IMR-90 (cell line): ENCODE data around the gene ISG15. TPM values are rescaled to one million over a fixed set of nuclear protein-coding genes. Genes with fewer than 3 reads are reported as not detected.

ENCODE experiments used
- ATAC-seq: fragments of 200-7000 bp; cut with Tn5 transposase; 2 replicates; pipeline ENCODE4 v1.9.1; 2020; ENCODE audit warnings: low read depth, mild to moderate bottlenecking, moderate library complexity
- BruUV-seq: library from RNA; stranded (reverse); fragments of 400-500 nt; replicated peaks from 2 replicates; lab custom pipeline; 2021; lab: Mats Ljungman, UMichigan
- CTCF ChIA-PET: fragments of 300-600 bp; formaldehyde crosslinking; extraction: SDS; loops from one replicate; lab custom pipeline; 2021; ENCODE audit warnings: antibody characterized with exemption; lab: Yijun Ruan, JAX
- POLR2A ChIA-PET: fragments of 300-600 bp; sonication (Branson Sonifier 250); formaldehyde crosslinking; loops from one replicate; lab custom pipeline; 2022; ENCODE audit warnings: antibody characterized with exemption; ENCODE audit not compliant: unreplicated experiment; lab: Charles Lee
- DNase-seq: peaks from one replicate; pipeline ENCODE4 v3.0.0; 2013
- H2AFZ ChIP-seq: replicated peaks from 2 replicates; pipeline ENCODE3; 2013; ENCODE audit warnings: low read length, mild to moderate bottlenecking; ENCODE audit not compliant: poor library complexity
- H2AK5ac ChIP-seq: 2 replicates; pipeline ENCODE4 v1.6.1; 2013; ENCODE audit warnings: low read depth, low read length, inconsistent platforms
- H2AK9ac ChIP-seq: replicated peaks from 2 replicates; pipeline ENCODE3; 2013; ENCODE audit warnings: mild to moderate bottlenecking, low read depth, low read length, moderate library complexity; ENCODE audit not compliant: poor library complexity
- H2BK120ac ChIP-seq: 2 replicates; pipeline ENCODE4 v1.6.1; 2013; ENCODE audit warnings: low read depth, low read length, inconsistent platforms
- H2BK15ac ChIP-seq: 3 replicates; pipeline ENCODE4 v1.6.1; 2013; ENCODE audit warnings: low read depth, low read length, inconsistent platforms
- H2BK20ac ChIP-seq: 2 replicates; pipeline ENCODE4 v1.6.1; 2013; ENCODE audit warnings: low read depth, mild to moderate bottlenecking, inconsistent platforms, low read length, moderate library complexity
- H2BK5ac ChIP-seq: 2 replicates; pipeline ENCODE4 v1.6.1; 2013; ENCODE audit warnings: mild to moderate bottlenecking, low read depth, low read length, inconsistent platforms; ENCODE audit not compliant: poor library complexity, severe bottlenecking
- H3K14ac ChIP-seq: replicated peaks from 2 replicates; pipeline ENCODE4 v1.6.1; 2013; ENCODE audit warnings: low read depth, low read length, inconsistent platforms
- H3K18ac ChIP-seq: 2 replicates; pipeline ENCODE4 v1.6.1; 2013; ENCODE audit warnings: low read depth, low read length, control low read depth
- H3K23ac ChIP-seq: 2 replicates; pipeline ENCODE4 v1.6.1; 2013; ENCODE audit warnings: low read depth, low read length, inconsistent platforms
- H3K27ac ChIP-seq: 2 replicates; pipeline ENCODE4 v1.5.1; 2013; ENCODE audit warnings: mild to moderate bottlenecking, control low read depth, low read length; ENCODE audit not compliant: insufficient read depth
- H3K27me3 ChIP-seq: 2 replicates; pipeline ENCODE4 v1.6.1; 2013; ENCODE audit warnings: low read length; ENCODE audit not compliant: control insufficient read depth, insufficient read depth
- H3K36me3 ChIP-seq: 2 replicates; pipeline ENCODE4 v1.6.1; 2013; ENCODE audit warnings: low read length, mixed read lengths; ENCODE audit not compliant: control insufficient read depth, insufficient read depth
- H3K4ac ChIP-seq: 2 replicates; pipeline ENCODE4 v1.6.1; 2013; ENCODE audit warnings: low read depth, low read length, inconsistent platforms
- H3K4me1 ChIP-seq: 2 replicates; pipeline ENCODE4 v1.6.1; 2013; ENCODE audit warnings: low read length, mixed read lengths; ENCODE audit not compliant: control insufficient read depth, insufficient read depth
- H3K4me2 ChIP-seq: 2 replicates; pipeline ENCODE4 v1.6.1; 2013; ENCODE audit warnings: low read depth, mild to moderate bottlenecking, control low read depth, low read length, moderate library complexity
- H3K4me3 ChIP-seq: 2 replicates; pipeline ENCODE4 v1.5.1; 2013; ENCODE audit warnings: low read depth, mild to moderate bottlenecking, control low read depth, low read length, moderate library complexity; ENCODE audit not compliant: insufficient read depth
- H3K56ac ChIP-seq: 2 replicates; pipeline ENCODE4 v1.6.1; 2013; ENCODE audit warnings: low read length, inconsistent platforms; ENCODE audit not compliant: insufficient read depth; ENCODE audit errors: extremely low read depth
- H3K79me1 ChIP-seq, 2 experiments: 2 replicates each; pipeline ENCODE4 v1.6.1; 2013; ENCODE audit warnings: low read length in 2 of 2, inconsistent platforms in 1 of 2, low read depth in 1 of 2
- H3K9ac ChIP-seq: 2 replicates; pipeline ENCODE4 v1.6.1; 2013; ENCODE audit warnings: low read depth, low read length, control low read depth
- H3K9me1 ChIP-seq: 2 replicates; pipeline ENCODE4 v1.6.1; 2013; ENCODE audit warnings: low read length, inconsistent platforms; ENCODE audit not compliant: insufficient read depth
- H3K9me3 ChIP-seq: 2 replicates; pipeline ENCODE4 v1.6.1; 2013; ENCODE audit warnings: low read length; ENCODE audit not compliant: control insufficient read depth, insufficient read depth
- H4K20me1 ChIP-seq: 2 replicates; pipeline ENCODE4 v1.6.1; 2013; ENCODE audit warnings: low read length, inconsistent platforms; ENCODE audit not compliant: insufficient read depth
- H4K5ac ChIP-seq: 2 replicates; pipeline ENCODE4 v1.6.1; 2013; ENCODE audit warnings: mild to moderate bottlenecking, low read depth, low read length, control low read depth
- H4K8ac ChIP-seq, 2 experiments: 2 replicates each; pipeline ENCODE4 v1.6.1; 2013; ENCODE audit warnings: low read depth in 2 of 2, low read length in 2 of 2, control low read depth in 1 of 2, inconsistent platforms in 1 of 2
- H4K91ac ChIP-seq: 2 replicates; pipeline ENCODE4 v1.6.1; 2013; ENCODE audit warnings: low read depth, low read length, inconsistent platforms; ENCODE audit not compliant: insufficient read depth
- BHLHE40 ChIP-seq: fragments of 150-350 bp; IDR thresholded peaks from 2 replicates; pipeline ENCODE4 v1.6.1; 2016; ENCODE audit warnings: mild to moderate bottlenecking, low read depth, low read length
- FOS ChIP-seq: fragments of 150-350 bp; IDR thresholded peaks from 2 replicates; pipeline ENCODE4 v1.6.1; 2016; ENCODE audit warnings: low read depth, low read length
- MAFK ChIP-seq: IDR thresholded peaks from 2 replicates; pipeline ENCODE4 v1.6.1; 2012; ENCODE audit warnings: low read depth, low read length, improper control_type of control experiment
- MAZ ChIP-seq: IDR thresholded peaks from 2 replicates; pipeline ENCODE4 v1.6.1; 2012; ENCODE audit warnings: low read depth, mild to moderate bottlenecking, low read length, improper control_type of control experiment, moderate library complexity, borderline replicate concordance
- RAD21 ChIP-seq: IDR thresholded peaks from 2 replicates; pipeline ENCODE4 v1.6.1; 2012; ENCODE audit warnings: low read length, improper control_type of control experiment
- RCOR1 ChIP-seq: IDR thresholded peaks from 2 replicates; pipeline ENCODE4 v1.6.1; 2012; ENCODE audit warnings: mild to moderate bottlenecking, low read length, improper control_type of control experiment; ENCODE audit not compliant: insufficient replicate concordance
- RFX5 ChIP-seq: IDR thresholded peaks from 2 replicates; pipeline ENCODE4 v1.8.0; 2012; ENCODE audit warnings: low read depth, mild to moderate bottlenecking, low read length, moderate library complexity
- WGBS, 2 experiments: methylation state at CpG; one replicate each; pipeline versions ENCODE4 v1.1.5 to v1.1.7; 2013; ENCODE audit warnings: missing lambda C conversion rate in 2 of 2; ENCODE audit not compliant: insufficient read length in 1 of 2; ENCODE audit errors: extremely low coverage in 2 of 2; 5-methylcytosine and 5-hydroxymethylcytosine counted together
- dilution Hi-C: fragments of 300-500 bp; cut with HindIII; formaldehyde crosslinking; loops from one replicate; pipeline ENCODE4 v1.14.3; 2018; ENCODE audit warnings: low sequenced_read_pairs; ENCODE audit not compliant: unreplicated experiment
- in situ Hi-C: fragments of 300-500 bp; cut with MboI; formaldehyde crosslinking; loops from 3 replicates; pipeline ENCODE4 v1.14.3; 2019; ENCODE audit warnings: low sequenced_read_pairs, inconsistent platforms, mixed read lengths
- intact Hi-C: fragments of 100-400 bp; cut with micrococcal nuclease; formaldehyde crosslinking; loops from 2 replicates; pipeline ENCODE4 v1.10.0; 2022
- polyA plus RNA-seq, 3 experiments: library from polyadenylated mRNA; depleted of rRNA; stranded (reverse); fragments of >200 nt; gene quantifications; 2 replicates each; pipeline ENCODE4 v1.2.3, GENCODE V29; 2012; ENCODE audit warnings: low replicate concordance in 1 of 3
- total RNA-seq: library from RNA; depleted of rRNA; stranded (reverse); fragments of >200 nt; gene quantifications from 2 replicates; pipeline ENCODE4 v1.2.3, GENCODE V29; 2012
- TF ChIP-seq, protein P1 (sequence below): fragments of 150-350 bp; IDR thresholded peaks from 2 replicates; pipeline ENCODE4 v1.6.1; 2016; ENCODE audit warnings: low read depth, mild to moderate bottlenecking, low read length, moderate library complexity, borderline replicate concordance

Gene ISG15
- total and polyA plus RNA-seq, 2 of the 4 experiments (the other 2 are of a cell fraction) = 99.1 to 105 TPM

DNA sequence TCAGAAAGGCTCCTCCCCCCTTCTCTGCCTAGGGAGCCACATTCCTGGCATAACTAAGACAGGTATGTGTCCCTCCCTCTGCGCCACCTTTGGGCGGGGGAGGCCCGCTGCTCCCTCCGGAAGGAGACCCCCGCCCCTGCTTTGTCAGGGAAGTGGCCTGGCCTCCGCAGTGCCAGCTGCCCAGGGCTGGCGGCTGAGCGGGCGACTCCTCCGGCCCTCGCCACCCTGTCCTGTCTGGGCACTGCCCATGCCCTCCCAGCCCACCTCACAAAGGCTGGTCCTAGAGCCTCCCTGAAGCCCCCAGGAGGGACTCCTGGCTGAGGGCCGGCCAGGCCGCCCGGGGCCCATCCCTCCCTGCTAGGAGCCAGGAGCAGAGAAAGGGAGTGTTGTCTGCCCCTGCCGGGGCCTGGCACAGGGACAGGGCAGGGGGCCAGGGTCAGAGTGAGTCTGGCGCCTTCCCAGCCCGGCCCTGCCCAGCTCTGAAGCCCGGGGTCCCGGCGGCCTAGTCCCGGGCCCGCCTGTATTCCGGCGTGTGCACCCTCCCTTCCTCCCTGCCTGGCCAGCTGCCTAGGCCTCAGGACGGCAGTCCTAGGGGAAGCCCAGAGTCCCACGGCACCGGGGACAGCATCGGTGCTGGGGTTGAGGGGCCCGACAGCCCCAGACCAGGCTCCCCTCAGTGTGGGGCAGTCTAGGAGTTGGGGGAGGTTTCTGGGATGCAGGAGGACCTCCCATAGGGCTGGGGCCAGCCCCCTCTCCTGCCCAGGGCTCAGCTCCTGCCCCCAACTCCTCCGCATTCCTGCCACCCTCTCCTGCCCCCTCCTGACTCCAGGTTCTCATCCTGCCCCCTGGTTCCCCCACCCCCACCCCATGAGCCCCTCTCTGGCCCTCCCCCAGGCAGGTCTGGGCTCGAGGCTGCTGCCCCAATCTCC is 11.7 kb downstream of the ISG15 start:
- H3K4me2 ChIP-seq = no peak overlapping the region
- H3K9me3 ChIP-seq = no peaks in the 10 kb centered on the region
- dilution Hi-C loops = no loop called here
- H3K79me1 ChIP-seq = peaks cover 22 to 63% of the 10 kb centered on the region in 2 experiments
- DNase-seq = no peak
- no peak overlapping the region for H2BK5ac ChIP-seq
- no peak overlapping the region for H3K18ac ChIP-seq
- peak overlapping the region; percentile 43 for H2AFZ ChIP-seq
- H3K27ac ChIP-seq = no peak overlapping the region
- H3K36me3 ChIP-seq = peaks cover 28% of the 10 kb centered on the region
- no peak overlapping the region for H3K23ac ChIP-seq
- no TSS peak for BruUV-seq
- in situ Hi-C loops = no loop called here
- no peak overlapping the region for H2BK120ac ChIP-seq
- H3K4ac ChIP-seq = 0 out of 2 replicates have a peak overlapping the region, but pooled peaks have one; percentile 9
- H4K20me1 ChIP-seq = peaks cover 59% of the 10 kb centered on the region
- H4K5ac ChIP-seq = no peak overlapping the region
- H2BK20ac ChIP-seq = no peak overlapping the region
- H3K56ac ChIP-seq = no peak overlapping the region
- no peak overlapping the region for H4K8ac ChIP-seq
- H3K4me1 ChIP-seq = peaks cover 20% of the 10 kb centered on the region
- peaks cover 2% of the 10 kb centered on the region; the same call in 1 of the 2 replicates for H3K9me1 ChIP-seq
- peak overlapping the region; percentile 84 for H2AK9ac ChIP-seq
- ATAC-seq = no peak
- no peaks in the 10 kb centered on the region for H3K27me3 ChIP-seq
- no peak for TF ChIP-seq RCOR1
- TF ChIP-seq, protein P1, sequence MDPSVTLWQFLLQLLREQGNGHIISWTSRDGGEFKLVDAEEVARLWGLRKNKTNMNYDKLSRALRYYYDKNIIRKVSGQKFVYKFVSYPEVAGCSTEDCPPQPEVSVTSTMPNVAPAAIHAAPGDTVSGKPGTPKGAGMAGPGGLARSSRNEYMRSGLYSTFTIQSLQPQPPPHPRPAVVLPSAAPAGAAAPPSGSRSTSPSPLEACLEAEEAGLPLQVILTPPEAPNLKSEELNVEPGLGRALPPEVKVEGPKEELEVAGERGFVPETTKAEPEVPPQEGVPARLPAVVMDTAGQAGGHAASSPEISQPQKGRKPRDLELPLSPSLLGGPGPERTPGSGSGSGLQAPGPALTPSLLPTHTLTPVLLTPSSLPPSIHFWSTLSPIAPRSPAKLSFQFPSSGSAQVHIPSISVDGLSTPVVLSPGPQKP = no peak
- TF ChIP-seq MAZ = no peak
- no peak for TF ChIP-seq RAD21
- TF ChIP-seq BHLHE40 = no peak
- TF ChIP-seq FOS = no peak
- TF ChIP-seq MAFK = no peak
- no peak for TF ChIP-seq RFX5
- H3K9ac ChIP-seq = no peak overlapping the region
- intact Hi-C loops = no loop called here
- no peak overlapping the region for H3K4me3 ChIP-seq
- CTCF ChIA-PET = no interaction called here
- no peak overlapping the region for H4K91ac ChIP-seq
- POLR2A ChIA-PET = no interaction called here
- peak overlapping the region; percentile 27; the same call in 1 of the 2 replicates for H2AK5ac ChIP-seq
- no peak overlapping the region for H2BK15ac ChIP-seq
- WGBS, 2 experiments = 42% methylated on average over 8 of the region's 31 CpGs; no CpG with 5 or more reads in 1 of the 2 experiments
- H3K14ac ChIP-seq = no peak overlapping the region
